ENCODE results near the gene LPA. TPM values are rescaled to one million over a fixed set of nuclear protein-coding genes. Genes with fewer than 3 reads are reported as not detected.

Gene LPA
- total RNA-seq, 1 experiment from 2014 or later, result not detected

DNA sequence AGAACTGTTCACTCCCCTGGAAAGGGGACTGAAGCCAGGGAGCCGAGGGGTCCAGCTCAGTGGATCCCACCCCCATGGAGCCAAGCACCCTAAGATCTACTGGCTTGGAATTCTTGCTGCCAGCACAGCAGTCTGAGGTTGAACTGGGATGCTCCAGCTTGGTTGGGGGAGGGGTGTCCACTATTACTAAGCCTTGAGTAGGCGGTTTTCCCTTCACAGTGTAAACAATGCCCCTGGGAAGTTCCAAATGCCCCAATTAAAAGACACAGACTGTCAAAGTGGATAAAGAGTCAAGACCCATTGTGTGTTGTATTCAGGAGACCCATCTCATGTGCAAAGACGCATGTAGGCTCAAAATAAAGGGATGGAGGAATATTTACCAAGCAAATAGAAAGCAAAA is 150.2 kb downstream of the LPA start:
- DNase-seq (ENCODE audit: low read depth), result peak; percentile 23

DNA sequence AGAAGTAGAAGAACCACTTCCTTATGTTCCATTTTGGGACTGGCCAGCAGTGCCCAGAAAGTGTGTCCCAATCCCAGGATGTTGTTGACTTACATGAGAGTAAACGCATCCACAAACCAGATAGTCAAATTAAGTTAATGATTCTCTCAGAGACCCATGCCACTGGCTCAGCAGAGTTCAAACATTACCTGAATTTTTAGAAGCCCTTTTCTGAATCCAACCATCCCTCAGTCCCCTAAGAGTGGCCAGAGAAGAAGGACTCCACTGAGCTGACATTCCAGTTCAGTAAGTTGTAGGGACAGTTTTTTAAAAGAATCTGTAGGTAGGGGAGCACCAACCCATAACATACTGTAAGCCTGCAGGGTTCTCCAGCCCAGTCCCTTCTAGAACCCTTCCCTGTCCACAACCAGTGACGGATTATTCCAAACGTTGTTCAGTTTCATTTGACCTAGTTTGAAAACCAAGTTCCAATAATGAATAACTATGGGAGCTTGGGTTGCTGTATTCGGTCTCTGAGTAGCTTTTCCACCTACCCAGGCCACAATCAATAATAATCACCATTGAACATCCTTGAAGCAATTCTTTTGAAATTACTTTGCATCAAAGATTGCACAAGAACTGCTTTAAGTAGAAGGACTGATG is 153.0 kb downstream of the LPA start:
- no peak for DNase-seq (ENCODE audit: low read depth)

DNA sequence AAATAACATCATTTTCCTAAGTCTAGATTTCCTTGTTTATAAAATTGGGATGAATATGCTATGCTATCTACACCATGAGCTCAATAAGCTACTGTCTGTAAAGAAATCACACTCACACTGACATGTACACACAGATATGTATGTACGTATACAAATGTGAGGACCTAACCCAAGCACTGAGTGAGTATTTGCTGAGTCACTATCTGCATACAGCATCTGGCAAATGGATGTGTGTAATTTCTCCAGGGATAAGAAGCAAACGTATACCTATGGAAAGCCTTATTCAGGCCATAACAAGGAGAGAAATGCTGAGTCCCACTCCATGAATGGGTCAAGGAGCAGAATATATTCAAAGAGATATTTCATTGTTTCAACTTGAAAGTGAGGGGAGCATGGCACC is 153.9 kb downstream of the LPA start:
- DNase-seq (ENCODE audit: low read depth), result peak; percentile 55

DNA sequence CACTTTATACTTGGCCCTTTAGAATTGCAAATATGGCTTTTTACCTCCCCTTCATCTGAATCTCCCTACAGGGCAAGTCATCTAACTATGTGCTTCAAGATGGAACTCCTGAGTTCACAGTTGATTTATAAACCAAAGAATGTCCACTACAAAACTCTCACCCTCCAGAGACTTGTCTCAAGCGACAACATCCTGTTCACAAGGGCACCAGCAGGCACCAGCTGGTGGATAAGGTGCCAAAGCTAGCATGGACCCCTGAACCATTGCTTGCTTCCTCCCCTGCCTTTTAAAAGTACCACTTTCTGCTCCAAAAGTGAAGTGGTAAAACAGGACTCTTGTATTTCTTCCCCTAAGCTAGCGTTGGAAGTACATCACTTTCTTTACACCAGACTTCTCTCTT is 154.5 kb downstream of the LPA start:
- no peak for DNase-seq (ENCODE audit: low read depth)

DNA sequence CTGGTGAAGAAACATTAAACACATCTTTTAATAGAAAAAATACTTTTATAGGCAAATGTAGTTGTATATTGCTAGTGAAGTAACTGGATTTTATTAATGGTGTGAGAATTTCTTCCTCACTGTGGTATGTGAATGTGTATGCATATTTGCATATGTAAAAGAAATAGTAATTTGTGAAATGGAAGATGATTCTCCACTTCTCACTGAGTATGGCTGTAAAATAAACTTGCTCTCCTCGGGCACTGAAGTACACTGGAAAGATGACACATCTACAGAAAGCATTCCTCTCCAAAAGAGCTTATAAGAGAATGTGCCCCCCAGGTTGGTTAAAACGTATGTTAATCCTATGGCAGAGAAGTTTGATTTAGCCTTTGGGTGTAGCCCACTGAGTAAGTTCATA is 155.5 kb downstream of the LPA start:
- no peak for DNase-seq (ENCODE audit: low read depth)

DNA sequence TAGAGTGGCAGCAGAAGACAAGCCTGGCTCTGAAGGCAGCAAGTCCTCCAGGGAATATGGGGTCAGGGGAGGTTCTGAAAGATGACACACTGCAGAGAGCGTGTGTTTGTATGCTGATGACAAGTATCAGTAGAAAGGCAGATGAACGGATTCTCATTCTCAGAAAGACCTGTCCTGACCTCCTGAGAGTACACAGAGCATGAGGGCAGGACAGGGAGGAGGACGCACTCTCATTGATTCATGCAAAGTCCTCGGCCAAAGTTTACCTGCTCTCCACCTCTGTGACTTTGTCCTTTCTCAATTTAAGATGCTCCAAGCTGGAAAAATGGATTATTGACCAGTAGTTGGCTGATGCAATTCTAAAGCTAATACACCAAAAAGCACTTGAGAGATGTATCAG is 156.7 kb downstream of the LPA start:
- DNase-seq (ENCODE audit: low read depth), result no peak

DNA sequence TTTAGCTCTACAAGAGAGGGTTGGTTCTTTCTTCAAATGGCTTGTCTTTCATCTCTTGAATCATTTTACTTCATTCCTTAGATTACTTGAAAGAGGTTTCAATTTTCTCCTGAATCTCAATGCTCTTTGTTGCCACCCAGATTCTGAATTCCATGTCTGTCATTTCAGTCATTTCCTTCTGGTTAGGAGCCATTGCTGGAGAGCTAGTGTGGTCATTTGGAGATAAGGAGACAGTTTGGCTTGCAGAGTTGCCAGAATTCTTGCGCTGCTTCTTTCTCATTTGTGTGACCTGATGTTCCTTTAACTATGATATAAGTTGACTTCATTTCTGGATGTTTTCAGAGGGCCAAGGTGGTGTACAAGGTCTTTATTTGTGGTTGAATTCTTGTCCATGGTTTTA is 158.1 kb downstream of the LPA start:
- DNase-seq (ENCODE audit: low read depth), result no peak

DNA sequence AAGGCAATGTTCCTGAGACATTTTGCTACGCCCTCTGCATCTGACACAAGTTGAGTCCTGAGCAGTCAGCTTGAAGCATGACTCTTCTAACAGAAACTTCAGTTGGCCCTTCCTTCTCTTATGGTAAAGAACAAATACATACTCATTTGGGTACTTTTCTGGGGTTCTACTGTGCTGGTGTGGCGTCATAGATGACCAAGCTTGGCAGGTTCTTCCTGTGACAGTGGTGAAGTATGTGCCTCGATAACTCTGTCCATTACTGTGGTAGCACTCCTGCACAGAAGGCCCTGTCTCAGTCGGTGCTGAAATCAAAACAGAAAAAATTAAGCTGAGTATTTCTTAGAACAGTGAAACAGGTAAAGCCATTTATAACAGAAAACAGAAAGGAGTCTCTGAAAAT is 163.4 kb downstream of the LPA start:
- DNase-seq (ENCODE audit: low read depth), result no peak

DNA sequence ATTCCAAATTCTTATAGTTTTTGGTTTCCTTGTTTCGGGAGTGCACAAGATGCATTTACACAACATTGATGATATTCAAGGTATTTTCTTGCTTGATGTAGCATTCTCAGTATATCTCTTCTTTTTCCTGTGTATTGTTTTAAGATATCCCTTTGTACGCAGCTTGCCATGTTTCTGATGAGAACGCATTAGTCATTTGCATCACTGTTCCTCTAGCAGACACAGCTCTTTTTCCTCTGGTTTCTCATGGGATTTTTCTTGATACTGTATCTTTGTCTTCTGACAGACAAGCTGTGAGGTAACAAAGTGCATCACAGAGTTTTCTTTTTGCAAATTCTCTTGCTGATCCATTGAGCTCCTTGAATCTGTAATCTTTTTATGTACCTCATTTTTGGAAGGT is 169.5 kb downstream of the LPA start:
- no peak for DNase-seq (ENCODE audit: low read depth)

DNA sequence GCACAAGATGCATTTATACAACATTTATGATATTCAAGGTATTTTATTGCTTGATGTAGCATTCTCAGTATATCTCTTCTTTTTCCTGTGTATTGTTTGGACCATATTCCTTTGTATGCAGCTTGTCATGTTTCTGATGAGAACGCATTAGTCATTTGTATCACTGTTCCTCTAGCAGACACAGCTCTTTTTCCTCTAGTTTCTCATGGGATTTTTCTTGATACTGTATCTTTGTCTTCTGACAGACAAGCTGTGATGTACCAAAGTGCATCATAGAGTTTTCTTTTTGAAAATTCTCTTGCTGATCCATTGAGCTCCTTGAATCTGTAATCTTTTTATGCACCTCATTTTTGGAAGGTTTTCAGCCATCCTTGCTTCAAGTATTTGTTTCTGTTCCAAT is 175.0 kb downstream of the LPA start:
- no peak for DNase-seq (ENCODE audit: low read depth)

DNA sequence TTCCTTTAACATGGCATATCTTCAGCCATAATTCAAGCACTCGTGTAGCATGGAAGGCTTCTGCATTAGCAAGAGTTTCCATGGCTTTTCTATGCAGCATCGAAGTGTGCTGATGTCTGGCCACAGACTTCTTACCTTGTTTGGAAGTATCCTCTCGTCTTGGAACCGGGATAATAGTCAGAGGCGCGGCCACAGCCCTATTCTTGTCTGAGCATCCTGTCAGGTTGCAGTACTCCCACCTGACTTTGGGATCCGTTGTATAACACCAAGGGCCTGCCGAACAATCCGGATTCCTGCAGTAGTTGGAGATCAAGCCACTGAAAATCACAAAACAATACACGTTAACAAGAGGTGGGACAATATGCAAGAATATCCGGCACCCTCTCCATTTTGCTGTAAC is 177.0 kb downstream of the LPA start:
- DNase-seq (ENCODE audit: low read depth), result no peak

Other genes with a start within 250 kb of the LPA start
- gene PLG, start 38.0 kb upstream of the LPA start, total RNA-seq (2014; rRNA removed; shearing (Covaris generic)), result not detected in 2 replicates